Measurements from ENCODE around the gene GRAP2. TPM values are rescaled to one million over a fixed set of nuclear protein-coding genes. Genes with fewer than 3 reads are reported as not detected.

Gene GRAP2
- total RNA-seq, 2 donors from 2014 or later: 56.4 to 59.4 TPM

DNA sequence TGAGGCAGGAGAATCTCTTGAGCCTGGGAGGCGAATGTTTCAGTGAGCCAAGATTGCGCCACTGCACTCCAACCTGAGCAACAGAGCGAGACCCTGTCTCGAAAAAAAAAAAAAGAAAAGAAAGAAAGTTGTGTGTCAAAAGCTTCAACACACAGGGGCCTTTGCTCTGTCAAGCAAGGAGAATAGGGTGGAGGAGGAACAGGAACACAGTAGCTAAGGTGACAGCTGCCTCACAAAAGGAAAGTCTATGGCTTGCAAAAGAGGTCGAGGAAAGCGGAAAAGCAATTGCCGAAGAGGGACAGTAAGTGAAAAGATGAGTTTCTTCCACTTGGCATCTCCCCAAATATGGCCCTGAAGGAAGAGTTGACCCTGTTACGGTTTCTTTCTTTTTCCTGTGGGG is 32.9 kb downstream of the GRAP2 start:
- Mint-ChIP-seq H3K36me3 (ENCODE audit: insufficient read depth in 2 of 2) (no peaks in the 10 kb centered on the region), H3K27ac (peak overlapping the region; percentile 92), H3K27me3 (ENCODE audit: low read depth) (no peaks in the 10 kb centered on the region), H3K9me3 (no peaks in the 10 kb centered on the region), H3K4me1 (ENCODE audit: low read depth) (peaks cover 62% of the 10 kb centered on the region), H3K4me3 (peak overlapping the region; percentile 79 to 98)
- DNase-seq (no peak), ATAC-seq (replicated peaks in 1 of 2) (peak; percentile 6 to 15)

DNA sequence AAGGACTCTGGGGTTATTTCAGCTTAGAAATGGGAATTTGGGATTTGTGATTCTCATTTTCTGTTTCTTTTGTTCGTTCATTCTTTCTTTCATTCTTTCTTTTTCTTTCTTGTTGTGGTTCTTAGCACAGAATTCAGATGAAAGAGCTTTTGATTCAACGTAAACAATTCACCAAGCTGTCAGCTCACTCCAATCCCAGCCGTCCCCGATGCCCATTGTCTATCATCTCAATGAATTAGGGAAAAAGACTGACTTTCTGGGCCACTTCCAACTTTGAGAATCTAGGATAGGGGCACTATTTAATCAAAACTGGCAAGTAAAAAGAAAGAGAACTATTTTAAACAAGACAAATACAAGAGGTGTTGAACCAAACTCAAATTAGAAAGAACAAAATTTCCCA is 34.2 kb downstream of the GRAP2 start:
- DNase-seq (no peak), ATAC-seq (replicated peaks in 1 of 2) (no peak)
- H3K27me3 Mint-ChIP-seq (ENCODE audit: low read depth): no peaks in the 10 kb centered on the region
- peak overlapping the region; percentile 92 for H3K27ac Mint-ChIP-seq
- peak overlapping the region; percentile 79 to 98 for H3K4me3 Mint-ChIP-seq
- peaks cover 76% of the 10 kb centered on the region for H3K4me1 Mint-ChIP-seq (ENCODE audit: low read depth)
- no peaks in the 10 kb centered on the region for H3K36me3 Mint-ChIP-seq (ENCODE audit: insufficient read depth in 2 of 2)
- no peaks in the 10 kb centered on the region for H3K9me3 Mint-ChIP-seq

DNA sequence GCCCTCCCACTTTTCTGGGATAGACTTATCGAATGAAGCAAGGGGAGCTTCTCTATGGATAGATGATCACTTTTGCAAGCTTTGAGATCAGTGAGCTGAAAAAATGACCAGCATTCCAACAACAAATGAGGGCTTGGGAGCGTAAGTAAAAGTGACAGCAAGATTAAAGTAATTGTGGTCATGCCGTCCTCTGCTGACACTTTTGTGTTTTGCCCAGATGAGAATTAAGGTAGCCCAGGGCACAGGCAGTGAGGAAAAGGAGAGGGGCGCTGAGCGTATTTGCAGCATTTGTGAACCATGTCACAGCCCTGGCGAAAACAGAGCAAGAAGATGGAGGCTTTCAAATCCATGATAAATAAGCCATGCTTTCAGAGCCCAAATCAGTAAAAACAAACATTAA is 34.7 kb downstream of the GRAP2 start:
- peak overlapping the region; percentile 92 for H3K27ac Mint-ChIP-seq
- H3K36me3 Mint-ChIP-seq (ENCODE audit: insufficient read depth in 2 of 2): no peaks in the 10 kb centered on the region
- peaks cover 81% of the 10 kb centered on the region for H3K4me1 Mint-ChIP-seq (ENCODE audit: low read depth)
- H3K27me3 Mint-ChIP-seq (ENCODE audit: low read depth): no peaks in the 10 kb centered on the region
- H3K9me3 Mint-ChIP-seq: no peaks in the 10 kb centered on the region
- DNase-seq: no peak
- ATAC-seq (replicated peaks in 1 of 2): no peak
- peak overlapping the region; percentile 79 to 98 for H3K4me3 Mint-ChIP-seq

DNA sequence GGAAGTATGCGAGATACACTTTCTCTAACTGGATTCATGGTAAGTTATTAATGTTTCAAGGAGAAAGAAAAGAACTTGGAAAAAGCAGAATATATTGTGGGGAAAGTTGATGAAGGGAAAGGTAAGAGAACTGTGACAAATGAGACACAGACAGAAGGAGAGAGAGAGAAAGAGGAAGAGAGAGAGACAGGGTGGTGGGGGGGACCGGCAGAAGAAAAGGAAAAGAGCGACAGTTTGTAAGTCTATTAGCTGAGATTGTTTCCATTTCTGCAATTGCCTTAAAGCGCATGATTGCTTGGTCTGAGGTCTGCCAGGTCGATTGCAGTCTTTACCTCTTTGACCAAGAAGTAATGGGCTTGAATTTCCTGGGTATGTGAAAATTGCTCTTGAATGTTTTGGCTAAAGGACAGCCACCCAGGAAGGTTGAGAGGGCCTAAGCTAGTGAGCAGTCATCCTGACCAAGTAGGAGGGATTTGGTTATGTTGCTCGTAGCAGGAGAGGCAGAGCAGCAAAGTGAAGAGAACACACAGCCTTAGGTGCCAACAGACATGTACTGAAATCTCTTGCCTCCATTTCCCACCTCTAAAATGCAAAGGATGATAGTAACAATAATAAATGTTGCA is 35.8 kb downstream of the GRAP2 start:
- peak overlapping the region; percentile 98 for H3K27ac Mint-ChIP-seq

DNA sequence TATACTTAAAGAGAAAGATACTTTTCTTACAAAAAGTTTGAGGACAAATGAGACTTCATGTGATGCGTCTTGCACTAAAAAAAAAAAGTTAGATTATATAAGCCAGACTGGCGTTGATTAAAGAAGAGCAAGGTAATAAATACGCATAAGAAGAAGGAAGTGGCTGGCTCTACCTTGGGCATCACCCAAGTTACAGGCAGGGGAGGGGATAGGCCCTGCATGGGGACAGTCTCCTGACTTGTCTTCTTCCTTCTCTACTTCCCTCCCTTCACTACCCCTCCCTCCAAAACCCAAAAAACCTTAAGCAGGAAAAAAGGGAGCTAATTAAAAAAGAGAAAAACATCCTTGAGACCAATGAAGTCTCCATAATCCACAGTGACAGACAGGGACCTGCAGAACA is 37.0 kb downstream of the GRAP2 start:
- Mint-ChIP-seq H3K9me3 (no peaks in the 10 kb centered on the region), H3K27me3 (ENCODE audit: low read depth) (no peaks in the 10 kb centered on the region), H3K36me3 (ENCODE audit: insufficient read depth in 2 of 2) (no peaks in the 10 kb centered on the region), H3K4me1 (ENCODE audit: low read depth) (peaks cover 99% of the 10 kb centered on the region), H3K4me3 (peak overlapping the region; percentile 79 to 98), H3K27ac (peak overlapping the region; percentile 98)
- no peak for ATAC-seq (replicated peaks in 1 of 2)
- DNase-seq: no peak

More for the DNA sequence above, 35.8 kb downstream of the GRAP2 start:
- no peaks in the 10 kb centered on the region for H3K36me3 Mint-ChIP-seq (ENCODE audit: insufficient read depth in 2 of 2)
- peaks cover 91% of the 10 kb centered on the region for H3K4me1 Mint-ChIP-seq (ENCODE audit: low read depth)
- H3K27me3 Mint-ChIP-seq (ENCODE audit: low read depth): no peaks in the 10 kb centered on the region
- peak overlapping the region; percentile 79 to 98 for H3K4me3 Mint-ChIP-seq
- DNase-seq (no peak), ATAC-seq (replicated peaks in 1 of 2) (no peak)
- H3K9me3 Mint-ChIP-seq: no peaks in the 10 kb centered on the region

DNA sequence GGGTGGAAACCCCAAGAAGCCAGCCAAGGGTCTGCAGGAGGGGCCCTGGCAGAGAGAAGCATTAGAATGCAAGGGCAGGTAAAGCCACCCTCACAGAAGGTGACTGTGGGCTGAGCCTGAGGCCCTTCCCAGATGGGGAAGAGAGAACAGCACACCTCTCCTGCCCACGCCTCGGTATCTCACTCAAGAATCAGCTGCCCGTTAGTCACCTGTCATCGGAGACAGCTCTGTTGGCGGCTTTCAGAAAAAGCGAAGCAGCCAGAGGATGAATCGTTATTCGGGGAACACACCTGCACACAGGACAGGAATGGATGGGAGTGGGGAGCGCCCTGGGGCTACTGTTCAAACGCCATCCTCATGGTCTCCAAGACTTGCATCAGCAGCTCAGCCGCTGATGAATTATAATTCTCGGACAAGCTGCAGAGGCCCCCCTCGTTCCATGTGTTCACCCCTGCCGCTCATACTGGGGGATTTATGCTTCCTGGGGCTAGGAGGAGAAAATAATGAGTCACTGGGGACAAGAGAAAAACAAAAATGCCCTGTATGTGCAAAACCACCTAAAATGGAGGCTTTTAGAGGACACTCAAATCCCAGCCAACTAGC is 37.7 kb downstream of the GRAP2 start:
- Mint-ChIP-seq H3K27me3 (ENCODE audit: low read depth) (no peaks in the 10 kb centered on the region), H3K4me3 (peak overlapping the region; percentile 79 to 98), H3K4me1 (ENCODE audit: low read depth) (peaks cover 99% of the 10 kb centered on the region), H3K27ac (peak overlapping the region; percentile 98), H3K9me3 (no peaks in the 10 kb centered on the region), H3K36me3 (ENCODE audit: insufficient read depth in 2 of 2) (no peaks in the 10 kb centered on the region)
- DNase-seq (peak; percentile 66 to 76), ATAC-seq (replicated peaks in 1 of 2) (peak; percentile 67 to 70)

DNA sequence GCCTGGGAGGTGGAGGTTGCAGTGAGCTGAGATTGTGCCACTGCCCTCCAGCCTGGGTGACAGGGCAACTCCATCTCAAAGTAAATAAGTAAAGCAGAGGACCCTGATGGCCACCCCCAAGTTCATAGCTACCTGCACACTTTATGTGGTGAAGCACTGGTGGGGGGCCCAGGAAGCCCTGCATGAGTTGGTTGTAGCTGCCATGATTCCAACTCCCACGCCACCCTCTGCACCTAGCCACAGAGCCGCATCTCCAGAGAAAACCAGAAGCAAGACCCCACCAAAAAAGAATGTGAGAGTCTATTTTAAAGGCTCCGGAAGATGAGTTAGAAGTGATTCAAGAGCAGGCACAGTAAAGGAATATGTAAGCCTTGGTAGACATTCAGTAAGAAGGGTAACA is 38.9 kb downstream of the GRAP2 start:
- DNase-seq: peak in 1 of 2 donors; percentile 50
- peak overlapping the region; percentile 71 to 79 for H3K4me3 Mint-ChIP-seq

DNA sequence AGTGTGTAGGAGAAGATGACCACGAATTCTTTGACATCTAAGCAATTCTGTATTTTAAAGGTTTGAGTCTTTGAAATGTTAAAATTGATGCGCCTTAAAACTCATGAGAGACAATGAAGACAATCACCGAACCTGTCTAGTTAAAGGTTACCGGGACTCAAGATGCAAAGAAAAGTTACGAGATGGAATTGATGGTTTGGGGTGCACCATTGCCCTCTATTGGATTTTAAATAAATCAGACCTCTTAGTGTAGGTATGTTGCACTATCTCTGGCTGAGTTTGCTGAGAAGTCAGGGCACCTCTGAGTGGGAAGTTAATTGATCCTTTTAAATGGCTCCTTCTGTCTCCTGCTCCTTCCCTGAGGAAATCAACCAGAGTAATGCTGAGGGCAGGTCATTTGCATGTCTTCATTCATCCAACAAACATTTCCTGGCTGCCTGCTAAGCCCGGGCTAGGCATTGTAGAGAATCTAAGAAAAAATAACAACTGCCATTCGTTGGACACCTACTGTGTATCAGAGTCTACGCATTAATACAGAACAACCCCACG is 39.9 kb downstream of the GRAP2 start:
- H3K9me3 Mint-ChIP-seq: no peaks in the 10 kb centered on the region
- H3K36me3 Mint-ChIP-seq (ENCODE audit: insufficient read depth in 2 of 2): no peaks in the 10 kb centered on the region
- peak overlapping the region; percentile 98 for H3K27ac Mint-ChIP-seq
- no peaks in the 10 kb centered on the region for H3K27me3 Mint-ChIP-seq (ENCODE audit: low read depth)
- ATAC-seq (replicated peaks in 1 of 2) (peak; percentile 27 to 36), DNase-seq (no peak)
- peaks cover 99% of the 10 kb centered on the region for H3K4me1 Mint-ChIP-seq (ENCODE audit: low read depth)
- peak overlapping the region; percentile 71 to 79 for H3K4me3 Mint-ChIP-seq

More for the DNA sequence above, 38.9 kb downstream of the GRAP2 start:
- peak in 1 of 2 donors; percentile 22 for ATAC-seq (replicated peaks in 1 of 2)
- H3K27ac Mint-ChIP-seq: peak overlapping the region; percentile 98
- no peaks in the 10 kb centered on the region for H3K27me3 Mint-ChIP-seq (ENCODE audit: low read depth)
- H3K9me3 Mint-ChIP-seq: no peaks in the 10 kb centered on the region
- peaks cover 99% of the 10 kb centered on the region for H3K4me1 Mint-ChIP-seq (ENCODE audit: low read depth)
- H3K36me3 Mint-ChIP-seq (ENCODE audit: insufficient read depth in 2 of 2): no peaks in the 10 kb centered on the region

DNA sequence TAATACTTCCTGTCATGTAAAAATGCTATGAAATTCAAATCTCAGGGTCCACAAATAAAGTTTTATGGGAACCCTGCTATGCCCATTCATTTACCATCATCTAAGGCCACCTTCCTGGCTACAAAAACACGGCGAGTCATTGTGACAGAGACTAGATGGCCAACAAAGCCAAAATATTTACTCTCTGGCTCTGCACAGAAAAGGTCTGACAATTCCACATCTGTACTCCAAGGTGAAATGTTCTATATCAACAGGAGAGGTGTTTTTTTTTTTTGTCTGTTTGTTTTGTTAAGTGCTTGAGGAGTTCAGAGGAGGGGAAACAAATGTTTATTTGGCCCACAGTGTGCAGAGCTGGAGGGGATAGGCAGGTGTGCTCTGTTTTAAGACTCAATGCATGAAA is 40.7 kb downstream of the GRAP2 start:
- Mint-ChIP-seq H3K27ac (peak overlapping the region; percentile 98), H3K4me1 (ENCODE audit: low read depth) (peaks cover 99% of the 10 kb centered on the region), H3K36me3 (ENCODE audit: insufficient read depth in 2 of 2) (no peaks in the 10 kb centered on the region), H3K27me3 (ENCODE audit: low read depth) (no peaks in the 10 kb centered on the region), H3K9me3 (no peaks in the 10 kb centered on the region), H3K4me3 (peak overlapping the region in 1 of 2 donors; percentile 89)
- DNase-seq: no peak
- ATAC-seq (replicated peaks in 1 of 2): no peak

DNA sequence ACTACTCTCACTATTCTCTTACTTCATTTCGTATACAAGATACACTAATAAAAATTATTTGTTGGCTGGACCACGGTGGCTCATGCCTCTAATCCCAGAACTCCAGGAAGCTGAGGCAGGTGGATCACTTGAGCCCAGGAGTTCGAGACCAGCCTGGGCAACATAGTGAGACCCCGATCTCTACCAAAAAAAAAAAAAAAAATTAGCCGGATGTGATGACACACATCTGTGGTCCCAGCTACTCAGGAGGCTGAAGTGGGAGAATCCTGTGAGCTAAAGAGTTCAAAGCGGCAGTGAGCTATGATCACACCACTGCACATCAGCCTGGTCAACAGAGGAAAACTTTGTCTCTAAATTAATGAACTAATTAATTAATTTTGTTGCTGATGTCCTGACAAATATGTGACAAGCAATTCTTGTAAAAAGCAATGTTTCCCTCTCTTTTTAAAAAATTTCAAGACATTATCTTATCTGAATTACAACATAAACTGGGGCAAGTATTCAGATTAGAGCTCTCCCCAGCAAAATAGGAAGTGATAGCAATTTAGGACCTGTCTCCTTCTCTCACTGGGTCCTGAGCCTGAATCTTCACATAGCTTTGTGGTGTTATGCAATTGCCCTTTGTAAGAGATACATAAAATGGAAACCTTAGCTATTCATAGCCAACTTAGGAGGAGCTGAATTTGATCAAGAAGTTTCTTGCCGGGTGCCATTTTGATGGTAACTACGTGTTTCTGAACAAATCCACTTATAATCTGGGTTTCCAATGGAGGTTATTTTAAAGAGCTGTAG is 41.8 kb downstream of the GRAP2 start:
- DNase-seq: no peak
- H3K36me3 Mint-ChIP-seq (ENCODE audit: insufficient read depth in 2 of 2): no peaks in the 10 kb centered on the region
- H3K4me3 Mint-ChIP-seq: peak overlapping the region; percentile 65 to 89
- peak in 1 of 2 donors; percentile 37 for ATAC-seq (replicated peaks in 1 of 2)
- H3K27me3 Mint-ChIP-seq (ENCODE audit: low read depth): no peaks in the 10 kb centered on the region
- H3K9me3 Mint-ChIP-seq: no peaks in the 10 kb centered on the region
- H3K4me1 Mint-ChIP-seq (ENCODE audit: low read depth): peaks cover 99% of the 10 kb centered on the region
- H3K27ac Mint-ChIP-seq: peak overlapping the region; percentile 98

DNA sequence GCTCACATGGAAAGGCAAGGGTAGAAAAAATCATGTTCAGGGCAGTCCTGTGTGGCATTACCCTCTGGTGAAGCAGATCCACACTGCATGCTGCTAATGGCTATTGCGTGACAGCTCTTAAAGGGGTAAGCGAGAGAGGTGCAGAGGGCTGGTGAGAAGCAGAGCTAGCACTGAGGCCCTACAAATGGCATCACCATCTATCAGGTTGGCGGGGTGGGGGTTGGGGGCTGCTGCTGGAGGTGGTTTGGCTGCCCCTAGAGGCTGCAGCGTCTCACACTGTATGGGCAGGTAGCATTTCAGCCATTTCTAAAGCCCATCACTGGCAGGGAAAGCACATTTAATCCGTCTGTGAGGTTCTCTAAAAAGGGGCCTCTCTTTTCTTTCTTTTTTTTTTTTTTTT is 42.5 kb downstream of the GRAP2 start:
- no peaks in the 10 kb centered on the region for H3K9me3 Mint-ChIP-seq
- H3K27me3 Mint-ChIP-seq (ENCODE audit: low read depth): no peaks in the 10 kb centered on the region
- peak overlapping the region; percentile 65 to 89 for H3K4me3 Mint-ChIP-seq
- peak overlapping the region; percentile 98 for H3K27ac Mint-ChIP-seq
- DNase-seq: peak; percentile 64
- peak; percentile 51 to 53 for ATAC-seq (replicated peaks in 1 of 2)
- H3K36me3 Mint-ChIP-seq (ENCODE audit: insufficient read depth in 2 of 2): peaks cover 0 to under 1% of the 10 kb centered on the region in 2 donors
- H3K4me1 Mint-ChIP-seq (ENCODE audit: low read depth): peaks cover 99% of the 10 kb centered on the region

DNA sequence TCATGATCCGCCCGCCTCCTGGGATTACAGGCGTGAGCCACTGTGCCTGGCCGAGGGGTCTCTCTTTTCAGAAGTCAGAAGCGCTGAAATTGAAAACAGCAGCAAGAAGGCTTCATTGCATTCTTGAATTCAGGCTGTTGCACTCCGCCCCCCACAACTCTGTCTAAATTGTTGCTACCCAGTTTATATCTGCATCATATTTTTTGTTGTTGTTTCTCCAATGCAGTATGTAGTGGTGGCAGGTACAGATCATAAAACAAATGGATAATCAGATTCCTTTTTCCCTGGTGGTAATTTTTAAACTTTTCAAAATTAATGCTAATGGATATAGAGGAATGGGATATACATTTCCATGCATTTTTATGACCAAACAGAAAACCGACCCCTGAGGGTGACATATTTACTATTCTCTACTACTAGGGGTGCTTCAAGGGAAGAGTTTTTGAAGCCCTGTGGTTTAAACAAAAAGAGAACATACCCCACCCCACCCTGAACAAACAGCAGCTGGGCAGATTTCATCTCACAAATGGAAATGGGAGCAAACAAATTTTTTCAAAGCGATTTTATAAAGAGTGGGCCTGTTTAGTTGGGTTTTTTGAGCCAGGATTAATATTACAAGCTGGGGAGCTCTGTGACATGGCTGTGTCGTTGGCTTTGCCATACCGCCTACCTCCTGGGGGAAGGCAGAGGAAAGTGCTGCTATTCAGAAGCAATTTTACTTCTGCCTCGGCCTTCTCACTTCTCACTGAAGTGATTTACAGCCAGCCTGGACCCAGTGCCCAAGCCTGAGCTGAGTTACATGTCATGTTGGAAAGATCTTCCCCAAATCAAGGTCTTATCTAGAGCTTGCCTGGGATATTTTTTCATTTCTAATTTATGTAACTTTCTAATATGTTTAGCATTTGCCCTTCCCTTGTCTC is 43.3 kb downstream of the GRAP2 start:
- Mint-ChIP-seq H3K36me3 (ENCODE audit: insufficient read depth in 2 of 2) (peaks cover 0 to 9% of the 10 kb centered on the region in 2 donors), H3K27me3 (ENCODE audit: low read depth) (no peaks in the 10 kb centered on the region), H3K4me3 (peak overlapping the region; percentile 65 to 89), H3K27ac (peak overlapping the region; percentile 98), H3K4me1 (ENCODE audit: low read depth) (peaks cover 99% of the 10 kb centered on the region), H3K9me3 (no peaks in the 10 kb centered on the region)
- ATAC-seq (replicated peaks in 1 of 2): no peak
- no peak for DNase-seq

All from activated T-cell treated with anti-CD3 and anti-CD28 coated beads, Interleukin-2, amount 50 U/mL, for 72 hours (primary cell).